ENCODE data around the gene ANKRD10.

- TF ChIP-seq POLR2A (IDR thresholded peaks at IDR 0.05) (no peak), CTCF (IDR thresholded peaks at IDR 0.05) (no peak)
Observed at GRCh38 chr13:110957931-110958330, 43.1 kb upstream of the ANKRD10 start.
